Activated CD4-positive, alpha-beta T cell treated with anti-CD3 and anti-CD28 coated beads for 48 hours (primary cell): Measurements from ENCODE around the gene NODAL.

Source experiments
- DNase-seq: peaks from one replicate; pipeline ENCODE4 v3.0.0-alpha.2; 2020

NODAL gene

GRCh38 chr10:70462349-70462984 is 21.0 kb upstream of the NODAL start:
- no peak for DNase-seq

GRCh38 chr10:70461397-70462348 is 20.2 kb upstream of the NODAL start:
- DNase-seq, result peak; percentile 61

GRCh38 chr10:70459774-70460490 is 18.5 kb upstream of the NODAL start:
- DNase-seq, result no peak

GRCh38 chr10:70459061-70459773 is 17.7 kb upstream of the NODAL start:
- DNase-seq, result no peak

- DNase-seq, result peak; percentile 73
Observed at GRCh38 chr10:70458329-70459060, 17.0 kb upstream of the NODAL start.

GRCh38 chr10:70457759-70458305 is 16.4 kb upstream of the NODAL start:
- DNase-seq, result no peak

GRCh38 chr10:70456164-70456563 is 14.7 kb upstream of the NODAL start:
- no peak for DNase-seq

- DNase-seq, result no peak
Observed at GRCh38 chr10:70455213-70455630, 13.7 kb upstream of the NODAL start.

- DNase-seq, result no peak
Observed at GRCh38 chr10:70448236-70448635, 6.8 kb upstream of the NODAL start.

- no peak for DNase-seq
Observed at GRCh38 chr10:70445718-70446657, 4.5 kb upstream of the NODAL start.

- no peak for DNase-seq
Observed at GRCh38 chr10:70444744-70445143, 3.3 kb upstream of the NODAL start.

GRCh38 chr10:70442332-70442988 is 979 bp upstream of the NODAL start:
- DNase-seq, result no peak

GRCh38 chr10:70441895-70442309 is 421 bp upstream of the NODAL start:
- DNase-seq, result no peak

GRCh38 chr10:70440296-70441160 is 953 bp downstream of the NODAL start:
- DNase-seq, result peak; percentile 50

- DNase-seq, result no peak
Observed at GRCh38 chr10:70437721-70438120, 3.8 kb downstream of the NODAL start.

- no peak for DNase-seq
Observed at GRCh38 chr10:70435241-70436085, 6.0 kb downstream of the NODAL start.

- no peak for DNase-seq
Observed at GRCh38 chr10:70433581-70434280, 7.8 kb downstream of the NODAL start.
